Neural crest cell (in vitro differentiated cells): ENCODE data around the gene HSPB9. TPM values are rescaled to one million over a fixed set of nuclear protein-coding genes. Genes with fewer than 3 reads are reported as not detected.

ENCODE experiments used
- DNase-seq: peaks from one replicate; pipeline ENCODE4 v3.0.0; 2021; ENCODE audit warnings: low read depth, mixed read lengths, low spot score
- H3K27ac Mint-ChIP-seq: one replicate; pipeline ENCODE4 v1.8.0; 2021; ENCODE audit warnings: mild to moderate bottlenecking, mixed read lengths; ENCODE audit not compliant: unreplicated experiment
- H3K27me3 Mint-ChIP-seq: 2 replicates; pipeline ENCODE4 v1.8.0; 2021; ENCODE audit warnings: low read depth, mild to moderate bottlenecking, mixed read lengths
- H3K36me3 Mint-ChIP-seq: 2 replicates; pipeline ENCODE4 v1.8.0; 2021; ENCODE audit warnings: low read depth, mild to moderate bottlenecking, mixed read lengths
- H3K4me1 Mint-ChIP-seq: 2 replicates; pipeline ENCODE4 v1.8.0; 2021; ENCODE audit warnings: mixed read lengths
- H3K4me3 Mint-ChIP-seq: one replicate; pipeline ENCODE4 v1.8.0; 2021; ENCODE audit warnings: mild to moderate bottlenecking, mixed read lengths
- H3K9me3 Mint-ChIP-seq: 2 replicates; pipeline ENCODE4 v1.8.0; 2021; ENCODE audit warnings: mixed read lengths
- total RNA-seq: library from RNA; stranded (reverse); gene quantifications from 2 replicates; pipeline ENCODE4 v1.2.1, GENCODE V29; 2021
- TF ChIP-seq, protein P1 (sequence below): fragments of 200-600 bp; sonication (generic); conservative IDR thresholded peaks from 2 replicates; pipeline ENCODE4 v1.5.0; 2021; ENCODE audit warnings: antibody characterized with exemption, mild to moderate bottlenecking

Gene HSPB9
- total RNA-seq, 1 donor from 2014 or later, result 0.40 TPM

DNA sequence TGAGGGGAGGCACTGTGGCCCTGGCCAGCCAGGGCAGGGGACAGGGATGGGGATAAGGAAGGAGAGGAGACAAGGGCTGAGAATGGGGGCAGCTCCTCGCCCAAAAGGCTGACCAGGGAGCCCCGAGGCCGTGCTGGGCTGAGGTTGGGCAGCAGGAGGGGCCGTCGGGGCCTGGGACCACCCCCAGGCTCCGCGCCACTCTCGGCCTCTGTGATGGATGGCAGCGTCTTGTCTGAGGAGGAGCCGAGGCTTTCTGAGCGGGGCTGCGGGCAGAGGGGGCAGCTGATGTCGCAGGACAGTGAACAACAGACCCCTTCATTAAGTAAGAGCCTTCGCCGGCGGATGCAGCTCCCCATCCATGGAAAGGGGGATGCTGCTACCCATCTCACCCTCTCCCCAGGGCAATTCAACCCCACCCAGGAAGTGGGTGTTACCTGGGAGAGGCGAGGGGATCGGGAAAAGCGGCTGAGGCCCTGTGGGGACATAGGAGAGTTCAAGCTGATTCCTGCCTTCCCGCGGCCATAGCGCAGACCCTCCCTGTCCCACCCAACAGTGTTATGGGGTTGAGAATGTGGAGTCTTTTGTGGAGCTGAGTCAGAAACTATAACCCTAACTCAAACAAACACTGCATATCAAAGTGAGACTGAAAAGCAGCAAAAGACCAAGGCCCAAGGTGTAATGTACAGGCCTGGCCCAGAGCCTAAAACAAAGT, 41.2 kb downstream of the HSPB9 start:
- peaks cover 15% of the 10 kb centered on the region for H3K4me1 Mint-ChIP-seq
- no peak for DNase-seq
- no peak overlapping the region for H3K4me3 Mint-ChIP-seq
- H3K36me3 Mint-ChIP-seq, result no peaks in the 10 kb centered on the region
- H3K27ac Mint-ChIP-seq, result no peak overlapping the region
- peaks cover 3% of the 10 kb centered on the region for H3K27me3 Mint-ChIP-seq
- TF ChIP-seq, protein P1, sequence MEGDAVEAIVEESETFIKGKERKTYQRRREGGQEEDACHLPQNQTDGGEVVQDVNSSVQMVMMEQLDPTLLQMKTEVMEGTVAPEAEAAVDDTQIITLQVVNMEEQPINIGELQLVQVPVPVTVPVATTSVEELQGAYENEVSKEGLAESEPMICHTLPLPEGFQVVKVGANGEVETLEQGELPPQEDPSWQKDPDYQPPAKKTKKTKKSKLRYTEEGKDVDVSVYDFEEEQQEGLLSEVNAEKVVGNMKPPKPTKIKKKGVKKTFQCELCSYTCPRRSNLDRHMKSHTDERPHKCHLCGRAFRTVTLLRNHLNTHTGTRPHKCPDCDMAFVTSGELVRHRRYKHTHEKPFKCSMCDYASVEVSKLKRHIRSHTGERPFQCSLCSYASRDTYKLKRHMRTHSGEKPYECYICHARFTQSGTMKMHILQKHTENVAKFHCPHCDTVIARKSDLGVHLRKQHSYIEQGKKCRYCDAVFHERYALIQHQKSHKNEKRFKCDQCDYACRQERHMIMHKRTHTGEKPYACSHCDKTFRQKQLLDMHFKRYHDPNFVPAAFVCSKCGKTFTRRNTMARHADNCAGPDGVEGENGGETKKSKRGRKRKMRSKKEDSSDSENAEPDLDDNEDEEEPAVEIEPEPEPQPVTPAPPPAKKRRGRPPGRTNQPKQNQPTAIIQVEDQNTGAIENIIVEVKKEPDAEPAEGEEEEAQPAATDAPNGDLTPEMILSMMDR, result no peak
- no peaks in the 10 kb centered on the region for H3K9me3 Mint-ChIP-seq

DNA sequence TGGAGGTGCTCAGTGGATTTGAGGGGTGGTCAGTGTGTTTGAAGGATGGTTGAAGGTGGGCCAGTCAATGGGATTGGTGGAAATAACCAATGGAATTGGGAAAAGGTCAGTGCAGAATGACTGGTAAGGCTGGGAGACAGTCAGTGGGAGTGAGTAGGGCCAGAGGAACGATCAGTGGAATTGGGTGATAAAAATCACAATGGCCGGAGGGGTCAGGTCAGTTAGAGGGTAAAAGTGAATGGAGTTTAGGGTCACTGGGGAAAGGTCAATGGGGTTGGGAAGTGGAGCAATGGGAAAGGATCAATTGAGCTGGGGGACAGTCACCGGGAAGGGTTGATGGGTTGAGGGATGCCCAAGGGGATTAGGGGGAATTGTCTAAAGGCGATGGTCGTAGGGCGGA, 43.1 kb downstream of the HSPB9 start:
- Mint-ChIP-seq H3K27me3 (peaks cover 6% of the 10 kb centered on the region), H3K9me3 (no peaks in the 10 kb centered on the region), H3K36me3 (no peaks in the 10 kb centered on the region), H3K4me3 (no peak overlapping the region), H3K27ac (no peak overlapping the region), H3K4me1 (peaks cover 9% of the 10 kb centered on the region)
- DNase-seq, result no peak
- TF ChIP-seq, protein P1, result no peak

DNA sequence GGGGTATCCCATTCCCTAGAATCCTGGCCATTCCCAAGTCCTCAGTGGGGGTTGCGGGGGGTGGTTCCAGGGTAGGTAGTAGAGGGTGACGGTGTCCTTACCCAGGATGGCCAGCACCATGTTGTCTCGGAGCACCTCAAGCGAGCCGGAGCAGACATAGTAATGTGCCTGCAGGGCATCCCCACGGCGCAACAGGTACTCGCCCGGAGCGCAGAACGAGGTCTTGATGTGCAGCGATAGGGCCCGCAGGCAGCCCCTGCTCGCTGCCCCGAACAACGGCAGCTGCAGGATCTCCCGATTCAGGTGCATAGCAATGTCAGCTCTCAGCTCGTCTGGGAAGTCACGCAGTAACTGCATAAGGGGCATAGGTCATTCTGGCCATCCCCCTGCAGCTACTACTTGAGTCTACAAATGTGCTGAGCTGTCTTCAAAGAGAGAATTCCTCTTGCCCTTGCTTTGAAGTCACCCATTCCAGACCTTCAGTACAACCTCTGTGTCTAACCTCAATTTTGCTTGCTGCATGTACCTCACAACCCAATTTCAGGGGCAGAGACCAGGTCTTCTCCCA, 43.7 kb downstream of the HSPB9 start:
- no peak for DNase-seq
- Mint-ChIP-seq H3K36me3 (no peaks in the 10 kb centered on the region), H3K27me3 (peaks cover 11% of the 10 kb centered on the region), H3K27ac (no peak overlapping the region), H3K4me3 (no peak overlapping the region), H3K9me3 (no peaks in the 10 kb centered on the region), H3K4me1 (peaks cover 9% of the 10 kb centered on the region)
- TF ChIP-seq, protein P1, result no peak

DNA sequence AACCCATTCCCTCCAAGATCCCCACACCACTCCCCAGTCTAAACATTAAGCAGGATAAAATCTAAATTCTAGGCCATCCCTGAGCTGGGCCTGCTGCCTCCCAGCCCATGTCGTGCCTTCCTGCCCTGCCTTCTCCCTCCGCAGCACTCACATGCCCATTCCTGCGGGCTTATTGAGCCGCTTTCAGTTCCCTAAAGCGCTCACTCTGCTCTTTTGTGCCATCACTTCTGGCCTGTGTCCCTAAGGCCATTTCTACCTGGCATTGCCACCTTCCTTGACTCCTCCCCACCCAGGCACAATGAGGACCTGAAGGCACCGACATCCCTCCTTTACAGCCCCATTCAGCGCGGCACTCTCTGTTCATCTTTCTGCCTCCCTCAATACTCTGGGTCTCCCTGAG, 45.2 kb downstream of the HSPB9 start:
- Mint-ChIP-seq H3K27me3 (peaks cover 22% of the 10 kb centered on the region), H3K4me1 (peaks cover 9% of the 10 kb centered on the region), H3K36me3 (no peaks in the 10 kb centered on the region), H3K27ac (no peak overlapping the region), H3K4me3 (no peak overlapping the region), H3K9me3 (no peaks in the 10 kb centered on the region)
- no peak for DNase-seq
- TF ChIP-seq, protein P1, result no peak

DNA sequence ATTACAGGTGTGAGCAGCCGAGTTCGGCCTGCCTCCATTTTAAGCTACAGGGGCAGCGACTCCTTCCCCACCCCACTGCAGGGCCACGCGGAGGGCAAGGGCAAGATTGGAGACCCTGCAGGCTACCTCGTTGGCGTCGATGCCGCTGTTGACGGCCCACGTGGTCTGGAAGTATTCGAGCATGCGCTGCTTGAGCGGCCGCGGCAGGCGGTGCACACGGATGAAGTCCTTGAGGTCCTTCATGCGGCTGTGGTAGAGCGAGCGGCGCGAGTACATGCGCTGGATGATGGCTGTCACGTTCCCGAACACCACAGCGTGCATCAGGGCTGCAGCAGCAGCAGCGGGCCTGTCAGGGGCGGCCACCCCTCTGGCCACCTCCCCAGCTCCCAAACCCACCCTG, 46.7 kb downstream of the HSPB9 start:
- no peaks in the 10 kb centered on the region for H3K9me3 Mint-ChIP-seq
- no peak overlapping the region for H3K4me3 Mint-ChIP-seq
- DNase-seq, result no peak
- TF ChIP-seq, protein P1, result no peak
- H3K36me3 Mint-ChIP-seq, result no peaks in the 10 kb centered on the region
- H3K27ac Mint-ChIP-seq, result no peak overlapping the region
- peaks cover 30% of the 10 kb centered on the region for H3K27me3 Mint-ChIP-seq
- H3K4me1 Mint-ChIP-seq, result peaks cover 5% of the 10 kb centered on the region
